HCT116 (cell line): ENCODE results near the gene HES5. TPM values are rescaled to one million over a fixed set of nuclear protein-coding genes. Genes with fewer than 3 reads are reported as not detected.

ENCODE experiments used
- ATAC-seq: fragments of 200-7000 bp; cut with Tn5 transposase; 2 replicates; pipeline ENCODE4 v1.9.1; 2020; ENCODE audit warnings: mild to moderate bottlenecking, moderate library complexity
- BruUV-seq: library from RNA; stranded (reverse); fragments of 400-500 nt; replicated peaks from 2 replicates; lab custom pipeline; 2021; lab: Mats Ljungman, UMichigan
- CTCF ChIA-PET: fragments of 300-600 bp; sonication (Branson Sonifier 250); formaldehyde crosslinking; loops from one replicate; lab custom pipeline; 2021; ENCODE audit warnings: antibody characterized with exemption; lab: Charles Lee
- POLR2A ChIA-PET: fragments of 300-600, 350-600 bp; sonication (Branson Sonifier 250); formaldehyde crosslinking; loops from one replicate; lab custom pipeline; 2021; ENCODE audit warnings: antibody characterized with exemption; lab: Charles Lee
- RAD21 ChIA-PET, 2 experiments: fragments of 300-600 bp; sonication (Branson Sonifier 250); formaldehyde crosslinking; loops; one replicate each; lab custom pipeline; 2023; ENCODE audit warnings: low total read pairs in 2 of 2; ENCODE audit not compliant: uncharacterized antibody in 2 of 2, unreplicated experiment in 2 of 2, low non-redundant PET in 1 of 2; lab: Charles Lee
- DNase-seq: peaks from one replicate; pipeline ENCODE4 v3.0.0-alpha.2; 2010; ENCODE audit warnings: low read depth, low spot score
- H2AFZ ChIP-seq: fragments of 200-600 bp; shearing (Covaris generic), sonication (generic); 2 replicates; pipeline ENCODE4 v1.6.1; 2017; ENCODE audit warnings: low read depth, mixed run types, mixed read lengths, antibody characterized with exemption, low read length; ENCODE audit not compliant: poor library complexity, severe bottlenecking
- H3K27ac ChIP-seq: 2 replicates; pipeline ENCODE4 v1.5.1; 2012; ENCODE audit warnings: low read depth, low read length
- H3K27me3 ChIP-seq: fragments of 200-600 bp; sonication (generic); 2 replicates; pipeline ENCODE4 v1.6.1; 2016; ENCODE audit warnings: mixed run types, low read length, mixed read lengths; ENCODE audit not compliant: insufficient read depth
- H3K36me3 ChIP-seq, 2 experiments: fragments of 200-500 bp in 1 of 2; fragments of 200-600 bp in 1 of 2; sonication (Bioruptor generic) in 1 of 2; sonication (generic) in 1 of 2; 2 replicates each; pipeline versions ENCODE4 v1.5.1 to v1.6.1; 2014 to 2016; ENCODE audit warnings: low read length in 2 of 2, inconsistent platforms in 1 of 2, mixed read lengths in 1 of 2, mixed run types in 1 of 2; ENCODE audit not compliant: insufficient read depth in 2 of 2, control insufficient read depth in 1 of 2
- H3K4me1 ChIP-seq, 2 experiments: fragments of 200-600 bp in 1 of 2; sonication (generic) in 1 of 2; 2 replicates each; pipeline versions ENCODE4 v1.5.1 to v1.6.1; 2012 to 2017; ENCODE audit warnings: low read length in 2 of 2, inconsistent platforms in 1 of 2, mild to moderate bottlenecking in 1 of 2, mixed read lengths in 1 of 2, mixed run types in 1 of 2, moderate library complexity in 1 of 2; ENCODE audit not compliant: insufficient read depth in 2 of 2, control insufficient read depth in 1 of 2
- H3K4me2 ChIP-seq: fragments of 200-600 bp; sonication (generic); 2 replicates; pipeline ENCODE4 v1.6.1; 2017; ENCODE audit warnings: mixed run types, low read length, mixed read lengths
- H3K4me3 ChIP-seq, 2 experiments: fragments of 200-600 bp in 1 of 2; sonication (generic) in 1 of 2; replicated peaks in 1 of 2; 2 replicates each; pipeline ENCODE4 v1.5.1; 2011 to 2016; ENCODE audit warnings: low read length in 2 of 2, control low read depth in 1 of 2, low read depth in 1 of 2, mild to moderate bottlenecking in 1 of 2, mixed read lengths in 1 of 2, mixed run types in 1 of 2
- H3K79me2 ChIP-seq: fragments of 200-600 bp; sonication (generic); 2 replicates; pipeline ENCODE4 v1.6.1; 2017; ENCODE audit warnings: mild to moderate bottlenecking, mixed run types, low read length, moderate library complexity, mixed read lengths; ENCODE audit not compliant: insufficient read depth
- H3K9ac ChIP-seq: fragments of 200-600 bp; sonication (generic); 2 replicates; pipeline ENCODE4 v1.6.1; 2016; ENCODE audit warnings: low read length, mixed read lengths
- H3K9me2 ChIP-seq: fragments of 200-600 bp; sonication (generic), shearing (Covaris generic); 2 replicates; pipeline ENCODE4 v1.6.1; 2017; ENCODE audit warnings: mixed run types, mild to moderate bottlenecking, moderate library complexity; ENCODE audit not compliant: insufficient read depth
- H3K9me3 ChIP-seq, 2 experiments: fragments of 200-500 bp in 1 of 2; fragments of 200-600 bp in 1 of 2; sonication (Bioruptor generic) in 1 of 2; sonication (generic) in 1 of 2; 2 replicates each; pipeline ENCODE4 v1.6.1; 2014 to 2017; ENCODE audit warnings: low read length in 2 of 2, mixed read lengths in 2 of 2, inconsistent platforms in 1 of 2, low read depth in 1 of 2, mild to moderate bottlenecking in 1 of 2, mixed run types in 1 of 2, moderate library complexity in 1 of 2; ENCODE audit not compliant: control insufficient read depth in 1 of 2, insufficient read depth in 1 of 2
- H4K20me1 ChIP-seq: fragments of 200-600 bp; sonication (generic), shearing (Covaris generic); 2 replicates; pipeline ENCODE4 v1.6.1; 2017; ENCODE audit warnings: mixed run types, mild to moderate bottlenecking, moderate library complexity; ENCODE audit not compliant: insufficient read depth
- CBX3 ChIP-seq: IDR thresholded peaks from 2 replicates; pipeline ENCODE4 v1.6.1; 2012; ENCODE audit warnings: low read depth
- EGR1 ChIP-seq: IDR thresholded peaks from 2 replicates; pipeline ENCODE4 v1.6.1; 2012; ENCODE audit warnings: low read depth
- EZH2 ChIP-seq: fragments of 200-600 bp; sonication (generic); IDR thresholded peaks from 2 replicates; pipeline ENCODE4 v1.6.1; 2017; ENCODE audit warnings: antibody characterized with exemption, mixed run types
- EZH2phosphoT487 ChIP-seq: fragments of 200-600 bp; IDR thresholded peaks from 2 replicates; pipeline ENCODE4 v1.6.1; 2018; ENCODE audit warnings: antibody characterized with exemption, borderline replicate concordance
- FOSL1 ChIP-seq: IDR thresholded peaks from 2 replicates; pipeline ENCODE4 v1.6.1; 2012; ENCODE audit warnings: low read depth
- POLR2A ChIP-seq: IDR thresholded peaks from 2 replicates; pipeline ENCODE4 v1.7.0; 2011; ENCODE audit warnings: borderline replicate concordance; ENCODE audit not compliant: insufficient read depth, insufficient read length; ENCODE audit errors: extremely low read depth
- POLR2AphosphoS5 ChIP-seq: IDR thresholded peaks from 2 replicates; pipeline ENCODE4 v1.6.1; 2011; ENCODE audit warnings: mild to moderate bottlenecking, low read depth, low read length, moderate library complexity
- SIN3A ChIP-seq: IDR thresholded peaks from 2 replicates; pipeline ENCODE4 v1.6.1; 2012; ENCODE audit warnings: low read depth
- SRF ChIP-seq: IDR thresholded peaks from 2 replicates; pipeline ENCODE4 v1.6.1; 2012; ENCODE audit warnings: low read depth
- TCF7L2 ChIP-seq: IDR thresholded peaks from 2 replicates; pipeline ENCODE4 v1.7.0; 2011; ENCODE audit warnings: borderline replicate concordance, inconsistent platforms; ENCODE audit not compliant: insufficient read depth, insufficient read length; ENCODE audit errors: extremely low read depth
- YY1 ChIP-seq: IDR thresholded peaks from 2 replicates; pipeline ENCODE4 v1.6.1; 2011; ENCODE audit warnings: low read length, low read depth, moderate library complexity, mild to moderate bottlenecking; ENCODE audit not compliant: insufficient replicate concordance; ENCODE audit errors: extremely low read depth
- intact Hi-C: fragments of 100-400 bp; cut with micrococcal nuclease; formaldehyde crosslinking; loops from 2 replicates; pipeline ENCODE4 v1.10.0; 2022
- total RNA-seq: library from RNA; stranded (reverse); gene quantifications from one replicate; pipeline ENCODE4 v1.2.1, GENCODE V29; 2021; ENCODE audit not compliant: unreplicated experiment
- TF ChIP-seq, protein P1 (sequence below): IDR thresholded peaks from 2 replicates; pipeline ENCODE4 v1.6.1; 2012
- TF ChIP-seq, protein P2 (sequence below), 3 experiments: fragments of 200-600 bp in 1 of 3; sonication (generic) in 1 of 3; IDR thresholded peaks in 2 of 3; conservative IDR thresholded peaks in 1 of 3; 2 replicates each; pipeline ENCODE4 v1.5.1; 2012 to 2017; ENCODE audit warnings: low read depth in 2 of 3, low read length in 2 of 3, antibody characterized with exemption in 1 of 3, borderline replicate concordance in 1 of 3, control low read depth in 1 of 3, mild to moderate bottlenecking in 1 of 3, mixed read lengths in 1 of 3, mixed run types in 1 of 3, moderate library complexity in 1 of 3; ENCODE audit not compliant: insufficient read depth in 1 of 3
- TF ChIP-seq, protein P3 (sequence below): IDR thresholded peaks from 2 replicates; pipeline ENCODE4 v1.6.1; 2012; ENCODE audit warnings: low read depth

Gene HES5
- total RNA-seq, 1 experiment from 2014 or later, result not detected

DNA sequence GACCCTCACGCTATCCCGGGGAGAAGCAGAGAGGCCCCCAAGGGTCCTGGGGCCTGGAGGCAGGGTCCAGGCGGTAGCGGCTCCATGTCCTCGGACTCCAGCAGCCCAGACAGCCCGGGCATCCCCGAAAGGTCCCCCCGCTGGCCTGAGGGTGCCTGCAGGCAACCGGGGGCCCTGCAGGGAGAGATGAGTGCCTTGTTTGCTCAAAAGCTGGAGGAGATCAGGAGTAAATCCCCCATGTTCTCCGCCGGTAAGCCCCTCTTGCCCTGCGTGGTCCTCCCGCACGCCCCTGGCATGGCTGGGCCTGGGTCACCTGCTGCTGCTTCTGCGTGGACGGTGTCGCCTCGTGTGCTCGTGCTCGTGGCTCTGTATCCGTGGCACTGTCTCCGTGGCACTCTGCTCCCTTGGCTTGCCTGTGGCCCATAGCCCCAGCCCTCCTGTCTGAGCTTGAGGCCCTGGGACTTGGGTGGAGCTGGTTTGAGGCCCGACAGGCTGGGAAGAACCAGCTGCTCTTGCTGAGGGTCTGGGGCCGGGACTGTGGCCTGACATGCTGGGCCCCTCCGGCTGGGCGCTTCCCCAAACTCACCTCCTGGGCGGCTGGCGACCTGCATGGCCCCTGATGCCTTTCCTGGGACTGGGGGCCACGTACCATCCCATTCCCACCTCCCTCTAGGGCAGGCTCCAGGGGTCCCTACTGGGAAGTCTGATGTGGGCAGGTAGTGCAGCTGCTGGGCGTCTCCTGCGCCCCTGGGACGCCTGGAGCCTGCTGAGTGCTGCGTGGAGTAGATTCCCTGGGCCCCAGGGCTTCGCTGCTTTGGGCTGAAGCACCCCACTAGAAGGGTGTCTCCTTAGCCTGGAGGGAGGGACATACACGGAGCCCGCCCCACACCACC is 27.2 kb downstream of the HES5 start:
- H3K4me2 ChIP-seq, result no peak overlapping the region
- no peaks in the 10 kb centered on the region for H3K79me2 ChIP-seq
- CTCF ChIA-PET, result no interaction called here
- H3K9ac ChIP-seq, result no peak overlapping the region
- H3K9me3 ChIP-seq, result no peaks in the 10 kb centered on the region
- H3K36me3 ChIP-seq, result no peaks in the 10 kb centered on the region; a peak in 1 of 4 replicates
- ATAC-seq, result no peak
- no peaks in the 10 kb centered on the region for H3K27me3 ChIP-seq
- no peak overlapping the region for H2AFZ ChIP-seq
- intact Hi-C loops, result no loop called here
- RAD21 ChIA-PET, result no interaction called here
- BruUV-seq, result no TSS peak
- TF ChIP-seq SRF, result no peak
- TF ChIP-seq TCF7L2, result no peak
- TF ChIP-seq EZH2phosphoT487, result no peak
- no peak for TF ChIP-seq EZH2
- TF ChIP-seq POLR2AphosphoS5, result no peak
- TF ChIP-seq POLR2A, result no peak
- TF ChIP-seq SIN3A, result no peak
- TF ChIP-seq FOSL1, result no peak
- TF ChIP-seq CBX3, result no peak
- TF ChIP-seq, protein P1, sequence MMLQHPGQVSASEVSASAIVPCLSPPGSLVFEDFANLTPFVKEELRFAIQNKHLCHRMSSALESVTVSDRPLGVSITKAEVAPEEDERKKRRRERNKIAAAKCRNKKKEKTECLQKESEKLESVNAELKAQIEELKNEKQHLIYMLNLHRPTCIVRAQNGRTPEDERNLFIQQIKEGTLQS, result no peak
- no peak for TF ChIP-seq EGR1
- TF ChIP-seq YY1, result no peak
- TF ChIP-seq, protein P2, sequence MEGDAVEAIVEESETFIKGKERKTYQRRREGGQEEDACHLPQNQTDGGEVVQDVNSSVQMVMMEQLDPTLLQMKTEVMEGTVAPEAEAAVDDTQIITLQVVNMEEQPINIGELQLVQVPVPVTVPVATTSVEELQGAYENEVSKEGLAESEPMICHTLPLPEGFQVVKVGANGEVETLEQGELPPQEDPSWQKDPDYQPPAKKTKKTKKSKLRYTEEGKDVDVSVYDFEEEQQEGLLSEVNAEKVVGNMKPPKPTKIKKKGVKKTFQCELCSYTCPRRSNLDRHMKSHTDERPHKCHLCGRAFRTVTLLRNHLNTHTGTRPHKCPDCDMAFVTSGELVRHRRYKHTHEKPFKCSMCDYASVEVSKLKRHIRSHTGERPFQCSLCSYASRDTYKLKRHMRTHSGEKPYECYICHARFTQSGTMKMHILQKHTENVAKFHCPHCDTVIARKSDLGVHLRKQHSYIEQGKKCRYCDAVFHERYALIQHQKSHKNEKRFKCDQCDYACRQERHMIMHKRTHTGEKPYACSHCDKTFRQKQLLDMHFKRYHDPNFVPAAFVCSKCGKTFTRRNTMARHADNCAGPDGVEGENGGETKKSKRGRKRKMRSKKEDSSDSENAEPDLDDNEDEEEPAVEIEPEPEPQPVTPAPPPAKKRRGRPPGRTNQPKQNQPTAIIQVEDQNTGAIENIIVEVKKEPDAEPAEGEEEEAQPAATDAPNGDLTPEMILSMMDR (IDR thresholded peaks at IDR 0.05 in 2 of 3, conservative IDR thresholded peaks at IDR 0.05 in 1 of 3; ENCODE audit: borderline replicate concordance in 1 of 3, insufficient read depth in 1 of 3, low read depth in 2 of 3, low read length in 2 of 3), result no peak
- TF ChIP-seq, protein P3, sequence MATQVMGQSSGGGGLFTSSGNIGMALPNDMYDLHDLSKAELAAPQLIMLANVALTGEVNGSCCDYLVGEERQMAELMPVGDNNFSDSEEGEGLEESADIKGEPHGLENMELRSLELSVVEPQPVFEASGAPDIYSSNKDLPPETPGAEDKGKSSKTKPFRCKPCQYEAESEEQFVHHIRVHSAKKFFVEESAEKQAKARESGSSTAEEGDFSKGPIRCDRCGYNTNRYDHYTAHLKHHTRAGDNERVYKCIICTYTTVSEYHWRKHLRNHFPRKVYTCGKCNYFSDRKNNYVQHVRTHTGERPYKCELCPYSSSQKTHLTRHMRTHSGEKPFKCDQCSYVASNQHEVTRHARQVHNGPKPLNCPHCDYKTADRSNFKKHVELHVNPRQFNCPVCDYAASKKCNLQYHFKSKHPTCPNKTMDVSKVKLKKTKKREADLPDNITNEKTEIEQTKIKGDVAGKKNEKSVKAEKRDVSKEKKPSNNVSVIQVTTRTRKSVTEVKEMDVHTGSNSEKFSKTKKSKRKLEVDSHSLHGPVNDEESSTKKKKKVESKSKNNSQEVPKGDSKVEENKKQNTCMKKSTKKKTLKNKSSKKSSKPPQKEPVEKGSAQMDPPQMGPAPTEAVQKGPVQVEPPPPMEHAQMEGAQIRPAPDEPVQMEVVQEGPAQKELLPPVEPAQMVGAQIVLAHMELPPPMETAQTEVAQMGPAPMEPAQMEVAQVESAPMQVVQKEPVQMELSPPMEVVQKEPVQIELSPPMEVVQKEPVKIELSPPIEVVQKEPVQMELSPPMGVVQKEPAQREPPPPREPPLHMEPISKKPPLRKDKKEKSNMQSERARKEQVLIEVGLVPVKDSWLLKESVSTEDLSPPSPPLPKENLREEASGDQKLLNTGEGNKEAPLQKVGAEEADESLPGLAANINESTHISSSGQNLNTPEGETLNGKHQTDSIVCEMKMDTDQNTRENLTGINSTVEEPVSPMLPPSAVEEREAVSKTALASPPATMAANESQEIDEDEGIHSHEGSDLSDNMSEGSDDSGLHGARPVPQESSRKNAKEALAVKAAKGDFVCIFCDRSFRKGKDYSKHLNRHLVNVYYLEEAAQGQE, result no peak
- H3K27ac ChIP-seq, result no peak overlapping the region
- POLR2A ChIA-PET, result no interaction called here
- H3K4me3 ChIP-seq, result no peak overlapping the region
- DNase-seq, result no peak
- no peaks in the 10 kb centered on the region; a peak in 1 of 4 replicates for H3K4me1 ChIP-seq
- H3K9me2 ChIP-seq, result no peaks in the 10 kb centered on the region
- H4K20me1 ChIP-seq, result no peaks in the 10 kb centered on the region
